Ovary (tissue), 9 donors: ENCODE measurements around the gene COMMD2. TPM values are rescaled to one million over a fixed set of nuclear protein-coding genes. Genes with fewer than 3 reads are reported as not detected.
A peak's percentile ranks its signal among the peaks of the same experiment; 100 is the strongest.

Source experiments
- DNase-seq, 5 donors: peaks; one replicate each; pipeline ENCODE4 v3.0.0-alpha.2; 2019 to 2020
- H3K27ac ChIP-seq, 2 donors: fragments of 200-600 bp; one replicate each; pipeline versions ENCODE4 v1.5.1 to v1.8.0; 2019 to 2022
- H3K27me3 ChIP-seq: fragments of 200-600 bp; one replicate; pipeline ENCODE4 v1.8.0; 2022
- H3K36me3 ChIP-seq: fragments of 200-600 bp; sonication (generic); one replicate; pipeline ENCODE4 v1.5.1; 2019
- H3K4me1 ChIP-seq: one replicate; pipeline ENCODE4 v1.8.1; 2013; ENCODE audit warnings: mild to moderate bottlenecking, moderate library complexity; ENCODE audit not compliant: insufficient read depth
- H3K4me3 ChIP-seq: fragments of 200-600 bp; sonication (generic); one replicate; pipeline ENCODE4 v1.5.1; 2017
- H3K9me3 ChIP-seq, 2 donors: fragments of 200-600 bp in 1 of 2; sonication (generic) in 1 of 2; one replicate each; pipeline versions ENCODE4 v1.5.1 to v1.8.1; 2013 to 2019; ENCODE audit warnings: mild to moderate bottlenecking in 1 of 2, moderate library complexity in 1 of 2
- EP300 ChIP-seq: sonication (generic); formaldehyde crosslinking; IDR thresholded peaks from one replicate; pipeline ENCODE4 v1.6.1; 2017; ENCODE audit warnings: antibody characterized with exemption
- POLR2A ChIP-seq: fragments of 450-650 bp; IDR thresholded peaks from one replicate; pipeline ENCODE4 v1.6.1; 2017; ENCODE audit warnings: antibody characterized with exemption, mild to moderate bottlenecking, moderate library complexity
- WGBS, 3 donors: extraction: QIAGEN DNeasy Blood & Tissue Kit in 1 of 3; methylation state at CpG; one replicate each; pipeline versions ENCODE4 v1.1.5 to v1.1.7; 2013 to 2017; 5-methylcytosine and 5-hydroxymethylcytosine counted together
- intact Hi-C, 4 donors: fragments of 100-400 bp; cut with DNase I; formaldehyde crosslinking; loops; one replicate each; pipeline versions ENCODE4 v1.11.0 to v1.15.1; 2022 to 2023
- polyA plus RNA-seq, 2 donors: library from polyadenylated mRNA; stranded (reverse); fragments of 200-250 nt in 1 of 2; fragments of 350-450 nt in 1 of 2; fragmentation: Illumina TruSeq in 1 of 2; extraction: RNeasy Lipid Tissue Mini Kit (QIAGEN cat#74804) in 1 of 2; gene quantifications; one replicate each; pipeline ENCODE4 v1.2.3, GENCODE V29; 2013 to 2014
- total RNA-seq, 7 donors: library from RNA; depleted of rRNA in 2 of 7; stranded (reverse); fragments of >200 nt in 2 of 7; fragmentation: NEBNext Ultra II Directional in 3 of 7; extraction: Animal tissue kit (Norgen Biotek cat#: 25700) in 3 of 7; gene quantifications; one replicate each; pipeline versions ENCODE4 v1.1.0 to v1.2.4, GENCODE V29; 2016 to 2023
- TF ChIP-seq, protein P1 (sequence below), 3 donors: fragments of 450-650 bp in 2 of 3; fragments of 200-600 bp in 1 of 3; IDR thresholded peaks; one replicate each; pipeline versions ENCODE4 v1.5.1 to v1.8.0; 2016 to 2022; ENCODE audit warnings: antibody characterized with exemption in 3 of 3, mild to moderate bottlenecking in 1 of 3
- donor health status: DM: no; HTN: no; CAD: no; lungs with moderate emphysema.
- donor health status: DM: no; HTN: no; CAD: no.
- donor health status: Bipolar disorder and iron deficiency.
- donor health status: DM: yes; HTN: yes; CAD: no.
- donor health status: DM: no; HTN: no; CAD: no.
- donor health status: DM: yes; HTN: yes; CAD: no.

COMMD2 gene
- total and polyA plus RNA-seq, 9 donors, result 15.6 to 40.9 (median 32.3) TPM

DNA sequence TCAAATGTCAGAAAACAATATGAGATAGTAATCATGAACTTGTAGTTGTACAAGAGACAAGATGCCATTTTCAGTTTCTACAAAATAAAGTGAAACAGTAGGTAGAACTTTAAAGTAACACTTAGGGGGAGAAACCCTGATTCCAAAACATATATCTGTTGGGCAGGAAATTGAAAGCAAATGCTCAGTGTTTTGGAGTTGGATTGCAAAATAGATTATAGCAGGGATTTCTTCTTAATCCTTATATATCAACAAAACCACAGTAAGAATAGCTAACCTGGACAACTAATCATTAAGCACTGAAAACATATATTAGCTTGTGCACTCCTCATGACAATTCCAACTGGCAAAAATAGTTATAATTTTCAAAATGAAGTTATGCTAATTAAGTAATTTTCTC is 46.9 kb downstream of the COMMD2 start:
- TF ChIP-seq EP300 (no peak), POLR2A (no peak)
- TF ChIP-seq, protein P1, sequence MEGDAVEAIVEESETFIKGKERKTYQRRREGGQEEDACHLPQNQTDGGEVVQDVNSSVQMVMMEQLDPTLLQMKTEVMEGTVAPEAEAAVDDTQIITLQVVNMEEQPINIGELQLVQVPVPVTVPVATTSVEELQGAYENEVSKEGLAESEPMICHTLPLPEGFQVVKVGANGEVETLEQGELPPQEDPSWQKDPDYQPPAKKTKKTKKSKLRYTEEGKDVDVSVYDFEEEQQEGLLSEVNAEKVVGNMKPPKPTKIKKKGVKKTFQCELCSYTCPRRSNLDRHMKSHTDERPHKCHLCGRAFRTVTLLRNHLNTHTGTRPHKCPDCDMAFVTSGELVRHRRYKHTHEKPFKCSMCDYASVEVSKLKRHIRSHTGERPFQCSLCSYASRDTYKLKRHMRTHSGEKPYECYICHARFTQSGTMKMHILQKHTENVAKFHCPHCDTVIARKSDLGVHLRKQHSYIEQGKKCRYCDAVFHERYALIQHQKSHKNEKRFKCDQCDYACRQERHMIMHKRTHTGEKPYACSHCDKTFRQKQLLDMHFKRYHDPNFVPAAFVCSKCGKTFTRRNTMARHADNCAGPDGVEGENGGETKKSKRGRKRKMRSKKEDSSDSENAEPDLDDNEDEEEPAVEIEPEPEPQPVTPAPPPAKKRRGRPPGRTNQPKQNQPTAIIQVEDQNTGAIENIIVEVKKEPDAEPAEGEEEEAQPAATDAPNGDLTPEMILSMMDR (IDR thresholded peaks at IDR 0.05), result no peak
- peak overlapping the region in 1 of 2 donors; percentile 81 for H3K27ac ChIP-seq
- H3K27me3 ChIP-seq, result no peaks in the 10 kb centered on the region
- H3K36me3 ChIP-seq, result no peaks in the 10 kb centered on the region
- H3K4me1 ChIP-seq, result peaks cover 11% of the 10 kb centered on the region
- intact Hi-C loops, result no loop called here
- DNase-seq, result no peak
- no peak overlapping the region for H3K4me3 ChIP-seq
- H3K9me3 ChIP-seq, result no peaks in the 10 kb centered on the region

DNA sequence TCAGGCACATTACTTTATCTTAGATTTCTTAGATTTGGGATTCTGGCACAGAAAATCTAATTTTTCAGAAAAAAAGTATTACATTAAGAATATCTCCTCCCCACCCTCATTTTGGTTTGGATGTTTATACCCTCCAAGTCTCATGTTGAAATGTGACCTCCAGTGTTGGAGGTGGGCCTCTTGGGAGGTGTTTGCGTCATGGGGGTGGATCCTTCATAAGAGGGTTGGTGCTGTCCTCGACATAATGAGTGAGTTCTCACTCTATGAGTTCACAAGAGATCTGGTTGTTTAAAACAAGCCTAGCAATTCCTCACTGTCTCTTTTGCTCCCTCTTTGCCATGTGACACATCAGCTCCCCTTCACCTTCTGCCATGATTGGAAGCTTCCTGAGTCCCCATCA is 48.8 kb downstream of the COMMD2 start:
- no peaks in the 10 kb centered on the region for H3K9me3 ChIP-seq
- DNase-seq, result peak; percentile 54 to 83 (median 66)
- no peaks in the 10 kb centered on the region for H3K36me3 ChIP-seq
- H3K27me3 ChIP-seq, result no peaks in the 10 kb centered on the region
- peaks cover 11% of the 10 kb centered on the region for H3K4me1 ChIP-seq
- 30 to 39% (median 35%) methylated on average over 2 of the region's 2 CpGs for WGBS, 3 donors
- intact Hi-C loops, result loop anchor here in 1 of 4 donors (5.0 kb wide), 1 partner anchor 46 kb away; the partner anchor contains the start of gene WWTR1
- H3K27ac ChIP-seq, result peak overlapping the region; percentile 37 to 81
- no peak overlapping the region for H3K4me3 ChIP-seq
- TF ChIP-seq, protein P1 (IDR thresholded peaks at IDR 0.05), result no peak
- no peak for TF ChIP-seq EP300
- TF ChIP-seq POLR2A, result no peak

DNA sequence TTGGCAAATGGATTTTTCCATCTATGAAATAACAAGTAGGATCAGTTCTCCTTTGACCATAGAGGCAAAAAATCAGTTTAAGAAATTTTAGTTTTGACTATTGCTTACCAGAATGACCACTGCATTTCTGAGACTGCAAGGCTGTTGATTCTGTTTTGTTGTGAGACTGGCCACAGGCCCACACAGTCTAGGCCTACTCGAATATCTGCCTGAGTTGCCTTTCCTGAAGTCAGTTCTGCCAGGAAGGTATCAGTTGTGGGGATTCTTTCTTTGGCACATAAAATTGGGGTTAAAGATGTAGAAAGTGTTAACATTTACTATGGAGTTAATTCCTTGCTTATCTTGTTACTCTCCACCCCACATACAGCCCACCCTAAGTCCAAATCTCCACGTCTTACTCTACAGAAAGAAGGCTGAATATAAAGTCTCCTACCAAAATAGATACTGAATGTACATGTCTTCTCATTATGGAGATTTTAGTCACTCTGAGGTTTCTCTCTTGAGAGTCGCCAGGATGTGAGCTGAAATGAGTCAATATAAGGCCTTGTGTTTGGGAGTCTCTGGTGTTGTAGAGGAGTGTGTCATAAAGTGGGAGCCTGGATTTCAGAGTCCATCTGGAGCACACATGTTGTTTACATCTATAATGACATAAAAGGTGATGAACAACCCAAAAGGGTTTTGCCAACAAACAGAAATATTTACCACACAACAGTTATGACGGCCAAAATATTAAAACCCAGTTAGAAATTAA is 49.4 kb downstream of the COMMD2 start:
- no peaks in the 10 kb centered on the region for H3K9me3 ChIP-seq
- H3K27me3 ChIP-seq, result no peaks in the 10 kb centered on the region
- 31 to 33% (median 33%) methylated on average over 4 of the region's 4 CpGs for WGBS, 3 donors
- peak overlapping the region in 1 of 2 donors; percentile 81 for H3K27ac ChIP-seq
- peaks cover 11% of the 10 kb centered on the region for H3K4me1 ChIP-seq
- H3K36me3 ChIP-seq, result no peaks in the 10 kb centered on the region
- peak in 1 of 5 donors; percentile 48 for DNase-seq
- intact Hi-C loops, result loop anchor here in 1 of 4 donors (5.0 kb wide), 1 partner anchor 46 kb away; the partner anchor contains the start of gene WWTR1
- no peak overlapping the region for H3K4me3 ChIP-seq
- TF ChIP-seq EP300, result no peak
- TF ChIP-seq POLR2A, result no peak
- TF ChIP-seq, protein P1 (IDR thresholded peaks at IDR 0.05), result no peak

DNA sequence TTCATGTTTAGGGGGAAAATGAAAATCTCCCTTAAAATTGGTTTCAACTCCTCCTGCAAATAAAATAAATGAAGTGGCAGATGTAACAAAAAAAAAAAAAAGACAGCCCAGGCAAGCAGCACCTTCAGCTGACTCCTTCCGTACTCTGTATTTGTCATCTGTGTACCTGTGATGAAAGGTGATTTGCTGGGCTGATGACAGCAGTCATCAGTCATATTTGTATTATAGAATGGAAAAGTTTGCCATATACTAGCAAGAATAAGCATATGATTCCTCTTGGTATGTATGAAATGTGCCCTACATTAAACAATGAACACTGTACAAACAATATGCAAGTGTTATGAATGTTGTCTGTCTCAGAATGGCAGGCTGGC is 50.3 kb downstream of the COMMD2 start:
- Histone ChIP-seq H3K27me3 (no peaks in the 10 kb centered on the region), H3K27ac (peak overlapping the region in 1 of 2 donors; percentile 81), H3K36me3 (no peaks in the 10 kb centered on the region), H3K4me1 (peaks cover 11% of the 10 kb centered on the region), H3K4me3 (no peak overlapping the region), H3K9me3 (no peaks in the 10 kb centered on the region)
- intact Hi-C loops, result loop anchor here in 1 of 4 donors (5.0 kb wide), 1 partner anchor 45 kb away; the partner anchor contains the start of gene WWTR1
- TF ChIP-seq POLR2A (no peak), EP300 (no peak)
- TF ChIP-seq, protein P1 (IDR thresholded peaks at IDR 0.05), result no peak
- 93% methylated on average over 1 of the region's 1 CpG for WGBS, 3 donors
- no peak for DNase-seq
